ENCODE results near the gene DLG2. TPM values are rescaled to one million over a fixed set of nuclear protein-coding genes. Genes with fewer than 3 reads are reported as not detected.

DLG2 gene
- total and polyA plus RNA-seq, 4 donors = 0.30 to 5.5 (median 0.68) TPM

- Histone ChIP-seq H3K4me1 (ENCODE audit: control insufficient read depth in 4 of 4, insufficient read depth in 4 of 4, low read length in 3 of 4) (no peaks in the 10 kb centered on the region), H3K27ac (ENCODE audit: low read depth in 1 of 2, low read length in 2 of 2) (no peak overlapping the region), H3K4me3 (ENCODE audit: low read depth in 1 of 3, low read length in 3 of 3) (no peak overlapping the region), H3K27me3 (ENCODE audit: control insufficient read depth in 4 of 4, insufficient read depth in 4 of 4, low read length in 3 of 4) (no peaks in the 10 kb centered on the region), H3K9ac (ENCODE audit: low read depth in 1 of 2, low read length in 2 of 2) (no peak overlapping the region), H3K36me3 (ENCODE audit: control insufficient read depth in 4 of 4, insufficient read depth in 3 of 4, low read depth in 1 of 4, low read length in 3 of 4) (no peaks in the 10 kb centered on the region), H3K9me3 (ENCODE audit: control insufficient read depth in 4 of 4, low read length in 3 of 4) (no peaks in the 10 kb centered on the region)
- TF ChIP-seq SP1 (IDR thresholded peaks at IDR 0.05) = no peak
- no peak for TF ChIP-seq YY1 (IDR thresholded peaks at IDR 0.05)
- no peak for TF ChIP-seq GABPA (IDR thresholded peaks at IDR 0.05 in 1 of 2, conservative IDR thresholded peaks at IDR 0.05 in 1 of 2)
- no peak for DNase-seq (ENCODE audit: low spot score)
- WGBS = 80% methylated on average over 2 of the region's 2 CpGs
Observed at GRCh38 chr11:84129961-84130576, 1497.1 kb downstream of the DLG2 start.

GRCh38 chr11:84128840-84129239, 1498.3 kb downstream of the DLG2 start:
- WGBS = 61% methylated on average over 2 of the region's 2 CpGs

GRCh38 chr11:84117394-84117793, 1509.8 kb downstream of the DLG2 start:
- 58% methylated on average over 1 of the region's 1 CpG for WGBS
- no peak for TF ChIP-seq HNF4G (IDR thresholded peaks at IDR 0.05)
- no peak for TF ChIP-seq TAF1 (conservative IDR thresholded peaks at IDR 0.05)
- TF ChIP-seq ZBTB33 (IDR thresholded peaks at IDR 0.05) = no peak
- TF ChIP-seq ATF3 (IDR thresholded peaks at IDR 0.05) = no peak
- TF ChIP-seq YY1 (IDR thresholded peaks at IDR 0.05) = no peak
- TF ChIP-seq CTCF (IDR thresholded peaks at IDR 0.05; ENCODE audit: low read depth, low read length, missing input control) = no peak
- Histone ChIP-seq H3K9ac (ENCODE audit: low read depth in 1 of 2, low read length in 2 of 2) (no peak overlapping the region), H3K27ac (ENCODE audit: low read depth in 1 of 2, low read length in 2 of 2) (no peak overlapping the region), H3K9me3 (ENCODE audit: control insufficient read depth in 4 of 4, low read length in 3 of 4) (peaks cover 0 to 2% (median 0%) of the 10 kb centered on the region in 4 donors), H3K36me3 (ENCODE audit: control insufficient read depth in 4 of 4, insufficient read depth in 3 of 4, low read depth in 1 of 4, low read length in 3 of 4) (no peaks in the 10 kb centered on the region), H3K4me3 (ENCODE audit: low read depth in 1 of 3, low read length in 3 of 3) (no peak overlapping the region), H3K4me1 (ENCODE audit: control insufficient read depth in 4 of 4, insufficient read depth in 4 of 4, low read length in 3 of 4) (no peaks in the 10 kb centered on the region), H3K27me3 (ENCODE audit: control insufficient read depth in 4 of 4, insufficient read depth in 4 of 4, low read length in 3 of 4) (no peaks in the 10 kb centered on the region)
- no peak for DNase-seq (ENCODE audit: low spot score)

More at GRCh38 chr11:84128840-84129239, 1498.3 kb downstream of the DLG2 start:
- Histone ChIP-seq H3K9me3 (ENCODE audit: control insufficient read depth in 4 of 4, low read length in 3 of 4) (no peaks in the 10 kb centered on the region), H3K36me3 (ENCODE audit: control insufficient read depth in 4 of 4, insufficient read depth in 3 of 4, low read depth in 1 of 4, low read length in 3 of 4) (no peaks in the 10 kb centered on the region), H3K4me3 (ENCODE audit: low read depth in 1 of 3, low read length in 3 of 3) (no peak overlapping the region), H3K9ac (ENCODE audit: low read depth in 1 of 2, low read length in 2 of 2) (no peak overlapping the region), H3K27me3 (ENCODE audit: control insufficient read depth in 4 of 4, insufficient read depth in 4 of 4, low read length in 3 of 4) (no peaks in the 10 kb centered on the region), H3K27ac (ENCODE audit: low read depth in 1 of 2, low read length in 2 of 2) (no peak overlapping the region), H3K4me1 (ENCODE audit: control insufficient read depth in 4 of 4, insufficient read depth in 4 of 4, low read length in 3 of 4) (no peaks in the 10 kb centered on the region)
- no peak for DNase-seq (ENCODE audit: low spot score)
- no peak for TF ChIP-seq NR2F2 (IDR thresholded peaks at IDR 0.05)
